GM23338 (cell line): ENCODE measurements around the gene RABL3.

ENCODE experiments used
- CREB1 ChIP-seq: fragments of 250-450 bp; sonication (Bioruptor Pico); IDR thresholded peaks from 2 replicates; pipeline ENCODE4 v1.5.0; 2020; ENCODE audit warnings: low read depth, mild to moderate bottlenecking, moderate library complexity
- ETS1 ChIP-seq: IDR thresholded peaks from 2 replicates; pipeline ENCODE4 v1.6.1; 2016; ENCODE audit warnings: antibody characterized with exemption
- EZH2 ChIP-seq: fragments of 200-600 bp; sonication (generic); IDR thresholded peaks from one replicate; pipeline ENCODE4 v1.8.0; 2017; ENCODE audit warnings: antibody characterized with exemption, mild to moderate bottlenecking, low read depth; ENCODE audit not compliant: unreplicated experiment
- EZH2phosphoT487 ChIP-seq: fragments of 200-600 bp; sonication (generic); IDR thresholded peaks from one replicate; pipeline ENCODE4 v1.8.1; 2018; ENCODE audit warnings: antibody characterized with exemption; ENCODE audit not compliant: unreplicated experiment
- JUNB ChIP-seq: IDR thresholded peaks from one replicate; pipeline ENCODE4 v1.6.1; 2016; ENCODE audit warnings: antibody characterized with exemption; ENCODE audit not compliant: unreplicated experiment
- POLR2AphosphoS5 ChIP-seq: IDR thresholded peaks from 2 replicates; pipeline ENCODE4 v1.6.1; 2016; ENCODE audit warnings: antibody characterized with exemption, low read depth
- ZNF331 ChIP-seq: fragments of 250-450 bp; sonication (Bioruptor Pico); IDR thresholded peaks from 2 replicates; pipeline ENCODE4 v1.5.0; 2020; ENCODE audit warnings: low read depth, mild to moderate bottlenecking, moderate library complexity
- TF ChIP-seq, protein P1 (sequence below), 2 experiments: fragments of 200-600 bp in 1 of 2; sonication (generic) in 1 of 2; conservative IDR thresholded peaks; 2 replicates each; pipeline versions ENCODE4 v1.5.1 to v1.6.1; 2016 to 2017; ENCODE audit warnings: antibody characterized with exemption in 2 of 2, low read depth in 2 of 2, mild to moderate bottlenecking in 2 of 2, moderate library complexity in 1 of 2
- TF ChIP-seq, protein P2 (sequence below): IDR thresholded peaks from one replicate; pipeline ENCODE4 v1.6.1; 2018; ENCODE audit warnings: antibody characterized with exemption; ENCODE audit not compliant: unreplicated experiment

DNA sequence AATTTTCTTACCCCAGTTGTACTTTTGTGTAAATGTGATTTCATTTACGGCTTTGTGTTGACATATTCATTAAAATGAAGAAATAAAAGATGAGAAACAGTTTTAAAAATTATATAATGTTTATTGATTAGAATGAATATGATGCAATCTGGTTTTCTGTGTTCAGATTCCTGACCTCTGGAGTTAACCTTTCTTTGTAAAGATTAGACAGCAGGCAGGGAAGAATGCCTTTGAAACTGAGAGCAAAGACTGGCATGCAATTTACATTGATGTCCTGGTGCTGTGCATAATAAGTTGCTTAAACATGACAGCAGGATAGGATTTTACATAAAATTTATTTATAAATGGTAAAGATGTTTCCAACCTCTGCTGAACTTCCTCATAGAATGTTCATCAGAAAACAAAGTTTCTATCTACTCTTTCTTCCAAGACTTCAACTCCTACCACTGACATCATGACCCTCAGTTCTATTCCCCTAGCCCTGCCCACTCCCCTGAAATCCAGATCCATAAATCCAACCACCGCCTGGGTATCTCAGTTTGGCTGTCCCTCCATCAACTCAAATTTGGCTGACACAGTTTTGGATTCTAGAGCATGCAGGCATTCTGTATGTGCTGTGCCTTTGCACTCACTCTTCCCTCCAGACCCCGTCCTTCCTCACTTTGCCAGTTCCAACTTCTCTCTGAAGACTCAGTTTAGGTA is 62.0 kb downstream of the RABL3 start:
- TF ChIP-seq EZH2: no peak
- no peak for TF ChIP-seq POLR2AphosphoS5
- TF ChIP-seq, protein P1, sequence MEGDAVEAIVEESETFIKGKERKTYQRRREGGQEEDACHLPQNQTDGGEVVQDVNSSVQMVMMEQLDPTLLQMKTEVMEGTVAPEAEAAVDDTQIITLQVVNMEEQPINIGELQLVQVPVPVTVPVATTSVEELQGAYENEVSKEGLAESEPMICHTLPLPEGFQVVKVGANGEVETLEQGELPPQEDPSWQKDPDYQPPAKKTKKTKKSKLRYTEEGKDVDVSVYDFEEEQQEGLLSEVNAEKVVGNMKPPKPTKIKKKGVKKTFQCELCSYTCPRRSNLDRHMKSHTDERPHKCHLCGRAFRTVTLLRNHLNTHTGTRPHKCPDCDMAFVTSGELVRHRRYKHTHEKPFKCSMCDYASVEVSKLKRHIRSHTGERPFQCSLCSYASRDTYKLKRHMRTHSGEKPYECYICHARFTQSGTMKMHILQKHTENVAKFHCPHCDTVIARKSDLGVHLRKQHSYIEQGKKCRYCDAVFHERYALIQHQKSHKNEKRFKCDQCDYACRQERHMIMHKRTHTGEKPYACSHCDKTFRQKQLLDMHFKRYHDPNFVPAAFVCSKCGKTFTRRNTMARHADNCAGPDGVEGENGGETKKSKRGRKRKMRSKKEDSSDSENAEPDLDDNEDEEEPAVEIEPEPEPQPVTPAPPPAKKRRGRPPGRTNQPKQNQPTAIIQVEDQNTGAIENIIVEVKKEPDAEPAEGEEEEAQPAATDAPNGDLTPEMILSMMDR (conservative IDR thresholded peaks at IDR 0.05; ENCODE audit: low read depth in 2 of 2): no peak
- TF ChIP-seq, protein P2, sequence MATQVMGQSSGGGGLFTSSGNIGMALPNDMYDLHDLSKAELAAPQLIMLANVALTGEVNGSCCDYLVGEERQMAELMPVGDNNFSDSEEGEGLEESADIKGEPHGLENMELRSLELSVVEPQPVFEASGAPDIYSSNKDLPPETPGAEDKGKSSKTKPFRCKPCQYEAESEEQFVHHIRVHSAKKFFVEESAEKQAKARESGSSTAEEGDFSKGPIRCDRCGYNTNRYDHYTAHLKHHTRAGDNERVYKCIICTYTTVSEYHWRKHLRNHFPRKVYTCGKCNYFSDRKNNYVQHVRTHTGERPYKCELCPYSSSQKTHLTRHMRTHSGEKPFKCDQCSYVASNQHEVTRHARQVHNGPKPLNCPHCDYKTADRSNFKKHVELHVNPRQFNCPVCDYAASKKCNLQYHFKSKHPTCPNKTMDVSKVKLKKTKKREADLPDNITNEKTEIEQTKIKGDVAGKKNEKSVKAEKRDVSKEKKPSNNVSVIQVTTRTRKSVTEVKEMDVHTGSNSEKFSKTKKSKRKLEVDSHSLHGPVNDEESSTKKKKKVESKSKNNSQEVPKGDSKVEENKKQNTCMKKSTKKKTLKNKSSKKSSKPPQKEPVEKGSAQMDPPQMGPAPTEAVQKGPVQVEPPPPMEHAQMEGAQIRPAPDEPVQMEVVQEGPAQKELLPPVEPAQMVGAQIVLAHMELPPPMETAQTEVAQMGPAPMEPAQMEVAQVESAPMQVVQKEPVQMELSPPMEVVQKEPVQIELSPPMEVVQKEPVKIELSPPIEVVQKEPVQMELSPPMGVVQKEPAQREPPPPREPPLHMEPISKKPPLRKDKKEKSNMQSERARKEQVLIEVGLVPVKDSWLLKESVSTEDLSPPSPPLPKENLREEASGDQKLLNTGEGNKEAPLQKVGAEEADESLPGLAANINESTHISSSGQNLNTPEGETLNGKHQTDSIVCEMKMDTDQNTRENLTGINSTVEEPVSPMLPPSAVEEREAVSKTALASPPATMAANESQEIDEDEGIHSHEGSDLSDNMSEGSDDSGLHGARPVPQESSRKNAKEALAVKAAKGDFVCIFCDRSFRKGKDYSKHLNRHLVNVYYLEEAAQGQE: no peak
- no peak for TF ChIP-seq JUNB
- no peak for TF ChIP-seq ETS1
- TF ChIP-seq EZH2phosphoT487: no peak
- TF ChIP-seq CREB1 (CRISPR knock-in tag): no peak
- TF ChIP-seq ZNF331 (CRISPR knock-in tag): no peak
